Measurements from ENCODE around the gene ZBTB7C.

GRCh38 chr18:48300463-48300961, 108.7 kb downstream of the ZBTB7C start:
- no peak for TF ChIP-seq SUZ12 (IDR thresholded peaks at IDR 0.05; ENCODE audit: extremely low read depth, insufficient read depth, insufficient read length)
- TF ChIP-seq YY1 (IDR thresholded peaks at IDR 0.05; ENCODE audit: insufficient read depth, insufficient read length) = no peak

Data from NT2/D1 (cell line).